Pancreas (tissue), 10 donors: Measurements from ENCODE around the gene TPST1. TPM values are rescaled to one million over a fixed set of nuclear protein-coding genes. Genes with fewer than 3 reads are reported as not detected.

Experiments
- ATAC-seq, 4 donors: fragments of 200-7000 bp; cut with Tn5 transposase; one replicate each; pipeline versions ENCODE4 v1.8.0 to v1.9.1; 2020; ENCODE audit warnings: mild to moderate bottlenecking in 4 of 4, moderate library complexity in 4 of 4
- DNase-seq, 6 donors: peaks; one replicate each; pipeline ENCODE4 v3.0.0-alpha.2; 2020
- FAIRE-seq: peaks from 2 replicates; lab custom pipeline; 2012; peaks lifted over from hg19 to GRCh38; lab: Jason Lieb, UNC
- H3K27ac ChIP-seq, 4 donors: fragments of 200-600 bp; sonication (generic); 1 replicate in 3 of 4; 2 replicates in 1 of 4; pipeline versions ENCODE4 v1.5.0 to v1.8.0; 2020
- H3K27me3 ChIP-seq, 4 donors: fragments of 200-600 bp; one replicate each; pipeline ENCODE4 v1.8.0; 2021
- H3K36me3 ChIP-seq, 3 donors: fragments of 200-600 bp; sonication (generic) in 1 of 3; one replicate each; pipeline versions ENCODE4 v1.5.0 to v1.8.0; 2020 to 2021
- H3K4me1 ChIP-seq, 3 donors: fragments of 200-600 bp; one replicate each; pipeline ENCODE4 v1.8.0; 2021
- H3K4me3 ChIP-seq, 4 donors: fragments of 200-600 bp; sonication (generic) in 2 of 4; one replicate each; pipeline versions ENCODE4 v1.5.0 to v1.8.0; 2020 to 2021
- H3K9me3 ChIP-seq, 4 donors: fragments of 200-600 bp; one replicate each; pipeline ENCODE4 v1.8.0; 2021
- WGBS, 2 donors: extraction: QIAGEN DNeasy Blood & Tissue Kit; methylation state at CpG; one replicate each; pipeline ENCODE4 v1.1.7; 2013; 5-methylcytosine and 5-hydroxymethylcytosine counted together
- intact Hi-C, 3 donors: fragments of 100-400 bp; cut with DNase I; formaldehyde crosslinking; loops; one replicate each; pipeline versions ENCODE4 v1.11.1 to v1.14.2; 2022
- polyA plus RNA-seq, 2 donors: library from polyadenylated mRNA; stranded (reverse); fragments of 200-250 nt; gene quantifications; one replicate each; pipeline ENCODE4 v1.2.3, GENCODE V29; 2013
- total RNA-seq, 6 donors: library from RNA; stranded (reverse); fragmentation: NEBNext Ultra II Directional in 4 of 6; extraction: Animal tissue kit (Norgen Biotek cat#: 25700) in 4 of 6; gene quantifications; one replicate each; pipeline versions ENCODE4 v1.2.1 to v1.2.4, GENCODE V29; 2021 to 2023
- TF ChIP-seq, protein P1 (sequence below), 4 donors: fragments of 200-600 bp; sonication (generic) in 3 of 4; IDR thresholded peaks; one replicate each; pipeline versions ENCODE4 v1.5.0 to v1.8.0; 2021; ENCODE audit warnings: antibody characterized with exemption in 4 of 4
- donor health status: healthy with polysubstance abuse.
- donor health status: DM: no; HTN: no; CAD: no; lungs with moderate emphysema.
- donor health status: DM: no; HTN: no; CAD: no.
- donor health status: control.
- donor health status: control.
- donor health status: Bipolar disorder and iron deficiency.
- donor health status: DM: yes; HTN: yes; CAD: no.
- donor health status: DM: no; HTN: no; CAD: no.
- donor health status: DM: no; HTN: no; CAD: no.
- donor health status: DM: yes; HTN: yes; CAD: no.

Gene TPST1
- total and polyA plus RNA-seq, 8 donors = 3.3 to 18.5 (median 6.3) TPM

DNA sequence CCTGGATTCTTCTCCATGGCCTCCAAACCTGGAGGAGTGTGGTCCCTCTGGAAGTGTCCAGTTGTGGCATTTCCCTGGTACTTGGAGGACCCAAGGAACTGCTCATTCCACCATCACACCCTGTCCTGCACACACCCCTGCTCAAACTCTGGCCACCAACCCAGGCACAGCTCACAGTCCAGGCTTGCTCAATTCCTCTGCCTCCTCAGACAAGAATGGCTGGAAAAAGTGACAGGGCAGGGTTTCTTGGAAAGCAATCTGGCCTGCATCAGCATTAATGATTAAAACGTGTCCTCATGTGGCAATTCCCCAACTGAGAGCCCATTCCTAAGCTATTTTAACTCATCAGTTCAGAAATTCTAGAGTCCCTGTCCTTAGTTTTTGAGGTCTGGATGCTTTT is 17.2 kb upstream of the TPST1 start:
- WGBS, 2 donors = 12 to 19% methylated on average over 1 of the region's 1 CpG
- no peak for DNase-seq
- peak in 3 of 4 donors; percentile 21 to 62 (median 28) for ATAC-seq
- no peaks in the 10 kb centered on the region for H3K4me1 ChIP-seq
- H3K27ac ChIP-seq = no peak overlapping the region
- TF ChIP-seq, protein P1, sequence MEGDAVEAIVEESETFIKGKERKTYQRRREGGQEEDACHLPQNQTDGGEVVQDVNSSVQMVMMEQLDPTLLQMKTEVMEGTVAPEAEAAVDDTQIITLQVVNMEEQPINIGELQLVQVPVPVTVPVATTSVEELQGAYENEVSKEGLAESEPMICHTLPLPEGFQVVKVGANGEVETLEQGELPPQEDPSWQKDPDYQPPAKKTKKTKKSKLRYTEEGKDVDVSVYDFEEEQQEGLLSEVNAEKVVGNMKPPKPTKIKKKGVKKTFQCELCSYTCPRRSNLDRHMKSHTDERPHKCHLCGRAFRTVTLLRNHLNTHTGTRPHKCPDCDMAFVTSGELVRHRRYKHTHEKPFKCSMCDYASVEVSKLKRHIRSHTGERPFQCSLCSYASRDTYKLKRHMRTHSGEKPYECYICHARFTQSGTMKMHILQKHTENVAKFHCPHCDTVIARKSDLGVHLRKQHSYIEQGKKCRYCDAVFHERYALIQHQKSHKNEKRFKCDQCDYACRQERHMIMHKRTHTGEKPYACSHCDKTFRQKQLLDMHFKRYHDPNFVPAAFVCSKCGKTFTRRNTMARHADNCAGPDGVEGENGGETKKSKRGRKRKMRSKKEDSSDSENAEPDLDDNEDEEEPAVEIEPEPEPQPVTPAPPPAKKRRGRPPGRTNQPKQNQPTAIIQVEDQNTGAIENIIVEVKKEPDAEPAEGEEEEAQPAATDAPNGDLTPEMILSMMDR (IDR thresholded peaks at IDR 0.05) = no peak
- intact Hi-C loops = no loop called here
- H3K9me3 ChIP-seq = no peaks in the 10 kb centered on the region
- H3K27me3 ChIP-seq = no peaks in the 10 kb centered on the region
- H3K4me3 ChIP-seq = no peak overlapping the region
- FAIRE-seq = no peak
- no peaks in the 10 kb centered on the region for H3K36me3 ChIP-seq

- no peaks in the 10 kb centered on the region for H3K4me1 ChIP-seq
- H3K36me3 ChIP-seq = no peaks in the 10 kb centered on the region
- no peak overlapping the region for H3K4me3 ChIP-seq
- TF ChIP-seq, protein P1 (IDR thresholded peaks at IDR 0.05) = no peak
- WGBS, 2 donors = 66 to 90% methylated on average over 2 of the region's 2 CpGs
- FAIRE-seq = no peak
- DNase-seq = no peak
- intact Hi-C loops = no loop called here
- H3K9me3 ChIP-seq = no peaks in the 10 kb centered on the region
- no peak for ATAC-seq
- H3K27ac ChIP-seq = no peak overlapping the region
- H3K27me3 ChIP-seq = no peaks in the 10 kb centered on the region
These were observed 16.5 kb upstream of the TPST1 start for GRCh38 chr7:66188645-66189044.

GRCh38 chr7:66189695-66190503 is 15.2 kb upstream of the TPST1 start:
- FAIRE-seq (no peak), ATAC-seq (peak in 3 of 4 donors; percentile 45 to 57 (median 49)), DNase-seq (peak in 2 of 6 donors; percentile 21 to 30)

GRCh38 chr7:66190504-66190857 is 14.7 kb upstream of the TPST1 start:
- TF ChIP-seq, protein P1 (IDR thresholded peaks at IDR 0.05) = no peak
- Histone ChIP-seq H3K27me3 (no peaks in the 10 kb centered on the region), H3K4me1 (no peaks in the 10 kb centered on the region), H3K27ac (no peak overlapping the region), H3K9me3 (no peaks in the 10 kb centered on the region), H3K36me3 (no peaks in the 10 kb centered on the region), H3K4me3 (no peak overlapping the region)
- DNase-seq = peak in 1 of 6 donors; percentile 1
- WGBS, 2 donors = 39 to 51% methylated on average over 5 of the region's 5 CpGs
- intact Hi-C loops = no loop called here
- FAIRE-seq = no peak
- ATAC-seq = peak in 1 of 4 donors; percentile 29

More at GRCh38 chr7:66189695-66190503, 15.2 kb upstream of the TPST1 start:
- H3K4me1 ChIP-seq = no peaks in the 10 kb centered on the region
- H3K4me3 ChIP-seq = no peak overlapping the region
- WGBS, 2 donors = 66 to 78% methylated on average over 7 of the region's 7 CpGs
- H3K27me3 ChIP-seq = no peaks in the 10 kb centered on the region
- intact Hi-C loops = no loop called here
- H3K9me3 ChIP-seq = no peaks in the 10 kb centered on the region
- H3K36me3 ChIP-seq = no peaks in the 10 kb centered on the region
- H3K27ac ChIP-seq = no peak overlapping the region
- TF ChIP-seq, protein P1 (IDR thresholded peaks at IDR 0.05) = no peak

GRCh38 chr7:66193146-66193725 is 11.9 kb upstream of the TPST1 start:
- intact Hi-C loops = no loop called here
- H3K27ac ChIP-seq = no peak overlapping the region
- no peak for FAIRE-seq
- no peak for DNase-seq
- H3K27me3 ChIP-seq = no peaks in the 10 kb centered on the region
- TF ChIP-seq, protein P1 (IDR thresholded peaks at IDR 0.05) = no peak
- 64 to 74% methylated on average over 6 of the region's 6 CpGs for WGBS, 2 donors
- no peak for ATAC-seq
- H3K4me1 ChIP-seq = no peaks in the 10 kb centered on the region
- H3K36me3 ChIP-seq = no peaks in the 10 kb centered on the region
- no peaks in the 10 kb centered on the region for H3K9me3 ChIP-seq
- no peak overlapping the region for H3K4me3 ChIP-seq
